Measurements from ENCODE around the gene NTM.

NTM gene

GRCh38 chr11:132095230-132096131 is 725.1 kb downstream of the NTM start:
- H3K27me3 Mint-ChIP-seq, result no peaks in the 10 kb centered on the region
- no peaks in the 10 kb centered on the region for H3K4me1 Mint-ChIP-seq
- peaks cover 13% of the 10 kb centered on the region for H3K9me3 Mint-ChIP-seq
- no peaks in the 10 kb centered on the region for H3K36me3 Mint-ChIP-seq
- H3K4me3 Mint-ChIP-seq, result no peak overlapping the region
- H3K27ac Mint-ChIP-seq, result no peak overlapping the region

GRCh38 chr11:132096132-132096825 is 725.9 kb downstream of the NTM start:
- peaks cover 7% of the 10 kb centered on the region for H3K9me3 Mint-ChIP-seq
- no peaks in the 10 kb centered on the region for H3K4me1 Mint-ChIP-seq
- no peaks in the 10 kb centered on the region for H3K36me3 Mint-ChIP-seq
- no peaks in the 10 kb centered on the region for H3K27me3 Mint-ChIP-seq
- H3K27ac Mint-ChIP-seq, result no peak overlapping the region
- H3K4me3 Mint-ChIP-seq, result no peak overlapping the region

GRCh38 chr11:132099692-132100091 is 729.3 kb downstream of the NTM start:
- Mint-ChIP-seq H3K9me3 (no peaks in the 10 kb centered on the region), H3K27ac (no peak overlapping the region), H3K4me1 (no peaks in the 10 kb centered on the region), H3K4me3 (no peak overlapping the region), H3K27me3 (no peaks in the 10 kb centered on the region), H3K36me3 (no peaks in the 10 kb centered on the region)

- no peaks in the 10 kb centered on the region for H3K4me1 Mint-ChIP-seq
- H3K4me3 Mint-ChIP-seq, result no peak overlapping the region
- H3K36me3 Mint-ChIP-seq, result no peaks in the 10 kb centered on the region
- H3K9me3 Mint-ChIP-seq, result no peaks in the 10 kb centered on the region
- H3K27ac Mint-ChIP-seq, result no peak overlapping the region
- no peaks in the 10 kb centered on the region for H3K27me3 Mint-ChIP-seq
These were observed 730.2 kb downstream of the NTM start for GRCh38 chr11:132100583-132100982.

- no peaks in the 10 kb centered on the region for H3K36me3 Mint-ChIP-seq
- no peaks in the 10 kb centered on the region for H3K9me3 Mint-ChIP-seq
- H3K4me1 Mint-ChIP-seq, result no peaks in the 10 kb centered on the region
- no peak overlapping the region for H3K27ac Mint-ChIP-seq
- H3K27me3 Mint-ChIP-seq, result no peaks in the 10 kb centered on the region
- H3K4me3 Mint-ChIP-seq, result no peak overlapping the region
These were observed 731.5 kb downstream of the NTM start for GRCh38 chr11:132101881-132102280.

GRCh38 chr11:132103021-132103420 is 732.6 kb downstream of the NTM start:
- H3K4me1 Mint-ChIP-seq, result no peaks in the 10 kb centered on the region

GRCh38 chr11:132106096-132106982 is 735.9 kb downstream of the NTM start:
- Mint-ChIP-seq H3K27ac (no peak overlapping the region), H3K4me1 (no peaks in the 10 kb centered on the region), H3K4me3 (no peak overlapping the region), H3K27me3 (peaks cover 1% of the 10 kb centered on the region), H3K9me3 (peaks cover 4% of the 10 kb centered on the region), H3K36me3 (no peaks in the 10 kb centered on the region)

More at GRCh38 chr11:132103021-132103420, 732.6 kb downstream of the NTM start:
- Mint-ChIP-seq H3K9me3 (peaks cover 1% of the 10 kb centered on the region), H3K36me3 (no peaks in the 10 kb centered on the region), H3K27me3 (no peaks in the 10 kb centered on the region), H3K4me3 (no peak overlapping the region), H3K27ac (no peak overlapping the region)

GRCh38 chr11:132111316-132111715 is 740.9 kb downstream of the NTM start:
- no peak overlapping the region for H3K4me3 Mint-ChIP-seq
- H3K4me1 Mint-ChIP-seq, result no peaks in the 10 kb centered on the region
- H3K9me3 Mint-ChIP-seq, result peaks cover 4% of the 10 kb centered on the region
- H3K27ac Mint-ChIP-seq, result no peak overlapping the region
- H3K36me3 Mint-ChIP-seq, result no peaks in the 10 kb centered on the region
- peaks cover 1% of the 10 kb centered on the region for H3K27me3 Mint-ChIP-seq

- peaks cover 1% of the 10 kb centered on the region for H3K27me3 Mint-ChIP-seq
- no peaks in the 10 kb centered on the region for H3K4me1 Mint-ChIP-seq
- H3K36me3 Mint-ChIP-seq, result no peaks in the 10 kb centered on the region
- peaks cover 4% of the 10 kb centered on the region for H3K9me3 Mint-ChIP-seq
- H3K27ac Mint-ChIP-seq, result no peak overlapping the region
- H3K4me3 Mint-ChIP-seq, result no peak overlapping the region
These were observed 741.4 kb downstream of the NTM start for GRCh38 chr11:132111838-132112237.

- no peaks in the 10 kb centered on the region for H3K4me1 Mint-ChIP-seq
- peaks cover 1% of the 10 kb centered on the region for H3K27me3 Mint-ChIP-seq
- H3K4me3 Mint-ChIP-seq, result no peak overlapping the region
- no peak overlapping the region for H3K27ac Mint-ChIP-seq
- H3K36me3 Mint-ChIP-seq, result no peaks in the 10 kb centered on the region
- peaks cover 4% of the 10 kb centered on the region for H3K9me3 Mint-ChIP-seq
These were observed 742.4 kb downstream of the NTM start for GRCh38 chr11:132112846-132113245.

GRCh38 chr11:132114185-132114584 is 743.8 kb downstream of the NTM start:
- no peaks in the 10 kb centered on the region for H3K36me3 Mint-ChIP-seq
- H3K9me3 Mint-ChIP-seq, result no peaks in the 10 kb centered on the region
- no peaks in the 10 kb centered on the region for H3K4me1 Mint-ChIP-seq
- H3K27ac Mint-ChIP-seq, result no peak overlapping the region
- no peak overlapping the region for H3K4me3 Mint-ChIP-seq
- H3K27me3 Mint-ChIP-seq, result peaks cover 1% of the 10 kb centered on the region

- Mint-ChIP-seq H3K27ac (no peak overlapping the region), H3K4me1 (no peaks in the 10 kb centered on the region)
These were observed 744.3 kb downstream of the NTM start for GRCh38 chr11:132114743-132115142.

GRCh38 chr11:132115454-132115853 is 745.0 kb downstream of the NTM start:
- Mint-ChIP-seq H3K36me3 (no peaks in the 10 kb centered on the region), H3K4me3 (no peak overlapping the region), H3K9me3 (no peaks in the 10 kb centered on the region), H3K27ac (no peak overlapping the region), H3K4me1 (no peaks in the 10 kb centered on the region), H3K27me3 (no peaks in the 10 kb centered on the region)

More at GRCh38 chr11:132114743-132115142, 744.3 kb downstream of the NTM start:
- peaks cover 1% of the 10 kb centered on the region for H3K27me3 Mint-ChIP-seq
- no peaks in the 10 kb centered on the region for H3K9me3 Mint-ChIP-seq
- no peaks in the 10 kb centered on the region for H3K36me3 Mint-ChIP-seq
- H3K4me3 Mint-ChIP-seq, result no peak overlapping the region

- H3K4me1 Mint-ChIP-seq, result no peaks in the 10 kb centered on the region
- no peak overlapping the region for H3K4me3 Mint-ChIP-seq
- no peaks in the 10 kb centered on the region for H3K36me3 Mint-ChIP-seq
These were observed 746.1 kb downstream of the NTM start for GRCh38 chr11:132116516-132116915.

GRCh38 chr11:132118661-132119060 is 748.2 kb downstream of the NTM start:
- Mint-ChIP-seq H3K27me3 (peaks cover 2% of the 10 kb centered on the region), H3K36me3 (no peaks in the 10 kb centered on the region), H3K27ac (no peak overlapping the region), H3K4me1 (no peaks in the 10 kb centered on the region), H3K4me3 (no peak overlapping the region), H3K9me3 (no peaks in the 10 kb centered on the region)

More at GRCh38 chr11:132116516-132116915, 746.1 kb downstream of the NTM start:
- no peaks in the 10 kb centered on the region for H3K9me3 Mint-ChIP-seq
- H3K27ac Mint-ChIP-seq, result no peak overlapping the region
- H3K27me3 Mint-ChIP-seq, result peaks cover 1% of the 10 kb centered on the region
